HG02938 (cell line): ENCODE data around the gene KLK15.
"Not testable (repeated sequence)": the region's sequence is repeated elsewhere in the genome, so short reads cannot be mapped to it uniquely, and the experiment has no call there.

Experiments
- ATAC-seq: cut with Tn5 transposase; IDR thresholded peaks from one replicate; pipeline ENCODE4 v1.9.1; 2021; ENCODE audit warnings: mild to moderate bottlenecking, moderate library complexity; ENCODE audit not compliant: unreplicated experiment

KLK15 gene

DNA sequence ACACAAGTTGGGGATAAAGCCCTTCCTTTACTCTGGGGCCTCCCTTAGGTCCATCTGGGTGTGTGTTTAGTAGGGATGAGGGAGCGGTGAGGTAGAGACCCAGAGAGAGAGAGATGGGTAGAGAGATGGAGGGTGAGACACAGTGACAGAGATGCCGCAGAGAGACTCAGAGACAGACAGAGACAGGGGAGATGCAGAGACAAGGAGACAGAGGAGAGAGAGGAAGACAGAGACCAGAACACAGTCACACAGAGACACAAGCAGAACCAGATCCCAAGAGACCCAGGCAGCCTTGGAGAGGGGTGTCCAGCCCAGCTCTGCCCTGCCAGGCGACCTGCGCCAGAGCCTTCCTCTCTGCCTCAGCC lies 12.1 kb downstream of the KLK15 start:
- no peak for ATAC-seq

DNA sequence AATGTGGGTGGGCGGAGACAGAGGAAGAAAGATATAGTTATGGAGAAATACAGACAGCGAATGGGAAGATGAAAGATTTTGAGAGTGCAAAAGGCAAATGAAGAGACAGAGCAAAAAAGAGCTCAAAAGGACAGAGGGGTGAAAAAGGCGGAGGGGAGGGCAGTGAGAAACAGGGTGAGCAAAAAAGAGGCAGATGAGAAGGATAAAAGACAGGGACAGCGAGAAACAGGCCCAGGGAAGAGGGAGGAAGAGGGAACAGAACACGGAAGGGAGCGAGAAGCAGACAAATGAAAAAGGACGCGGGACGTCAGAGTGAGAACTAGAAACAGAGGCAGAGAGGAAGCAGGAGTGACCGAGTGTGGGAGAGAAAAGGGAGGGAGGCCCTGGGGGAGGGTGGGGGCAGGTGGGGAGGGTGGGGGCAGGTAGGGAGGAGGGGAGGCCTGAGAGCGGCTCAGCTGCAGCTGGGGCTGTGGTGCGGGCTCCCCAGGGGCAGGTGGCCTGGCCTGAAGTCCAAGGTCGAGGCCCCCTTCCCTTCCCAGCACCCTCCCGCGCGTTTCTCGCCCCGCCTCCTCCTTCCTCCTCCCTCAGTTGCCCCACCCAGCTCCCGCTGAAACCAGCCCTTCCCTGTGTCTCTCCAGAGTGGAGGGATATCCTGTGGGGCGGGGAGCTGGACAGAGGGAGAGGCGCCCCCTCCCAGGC lies 12.7 kb downstream of the KLK15 start:
- no peak for ATAC-seq

DNA sequence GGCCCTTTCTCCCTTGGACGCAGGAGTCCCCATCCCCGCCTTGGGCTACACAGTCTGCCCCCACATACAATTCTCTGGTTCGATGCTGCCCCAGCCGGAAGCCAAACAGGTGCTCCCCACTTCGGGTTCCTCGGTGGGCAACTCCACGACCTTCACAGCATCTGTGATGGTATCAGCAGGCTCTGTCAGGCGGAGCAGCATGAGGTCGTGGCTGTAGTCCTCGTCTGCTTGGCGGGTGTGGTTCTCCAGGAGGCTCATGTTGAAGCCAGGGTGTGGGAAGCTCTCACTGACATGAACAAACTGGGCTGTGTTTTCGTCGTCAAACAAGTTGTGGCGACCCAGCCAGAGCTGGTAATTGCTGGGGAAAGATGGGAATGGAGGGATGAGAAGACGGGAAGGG lies 13.3 kb downstream of the KLK15 start:
- ATAC-seq, result no peak

DNA sequence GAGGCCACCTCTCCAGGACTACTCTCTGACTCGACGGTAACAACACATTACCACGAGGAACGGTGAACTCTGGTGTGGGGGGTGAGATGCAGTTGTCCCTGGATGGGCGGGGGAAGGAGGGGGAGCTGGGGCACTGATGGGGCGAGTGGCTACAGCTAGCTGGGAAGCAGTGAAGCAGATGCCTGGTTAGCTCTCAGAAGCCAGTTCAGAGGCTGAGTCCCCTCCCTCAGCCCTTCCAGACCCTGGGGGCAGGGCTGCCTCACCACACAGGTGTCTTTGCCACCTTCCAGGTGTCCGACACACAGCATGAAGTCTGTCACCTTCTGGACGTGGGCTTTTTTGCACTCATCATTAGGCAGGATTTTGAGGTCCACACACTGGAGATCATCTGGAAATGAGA lies 13.7 kb downstream of the KLK15 start:
- ATAC-seq, result no peak

DNA sequence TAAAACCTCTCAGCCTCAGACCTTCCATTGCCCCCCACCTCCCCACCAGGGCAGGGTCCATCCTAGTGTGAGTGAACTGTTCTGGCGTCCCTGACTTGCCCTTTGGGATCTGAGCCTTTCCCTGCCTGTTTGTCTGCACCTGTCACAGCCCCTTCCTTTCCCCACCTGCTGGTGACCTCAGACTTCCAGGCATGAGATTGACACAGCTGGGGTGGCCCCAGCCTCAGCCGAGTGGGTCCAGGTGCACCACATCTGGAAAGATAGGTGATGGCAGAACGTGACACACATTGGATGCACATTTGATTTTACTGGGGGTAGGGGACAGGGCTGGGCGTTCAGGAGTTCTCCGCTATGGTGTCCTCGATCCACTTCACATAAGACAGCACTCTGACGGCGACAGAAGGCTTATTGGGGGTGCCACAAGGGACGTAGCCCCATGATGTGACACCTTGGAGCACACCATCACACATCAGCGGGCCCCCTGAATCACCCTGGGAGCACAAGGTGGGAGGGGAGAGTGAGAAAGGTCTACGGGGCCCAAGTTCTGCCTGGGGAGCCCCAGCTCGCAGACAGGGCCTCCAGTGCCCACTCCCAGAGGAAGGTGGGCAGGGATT lies 14.4 kb downstream of the KLK15 start:
- no peak for ATAC-seq

DNA sequence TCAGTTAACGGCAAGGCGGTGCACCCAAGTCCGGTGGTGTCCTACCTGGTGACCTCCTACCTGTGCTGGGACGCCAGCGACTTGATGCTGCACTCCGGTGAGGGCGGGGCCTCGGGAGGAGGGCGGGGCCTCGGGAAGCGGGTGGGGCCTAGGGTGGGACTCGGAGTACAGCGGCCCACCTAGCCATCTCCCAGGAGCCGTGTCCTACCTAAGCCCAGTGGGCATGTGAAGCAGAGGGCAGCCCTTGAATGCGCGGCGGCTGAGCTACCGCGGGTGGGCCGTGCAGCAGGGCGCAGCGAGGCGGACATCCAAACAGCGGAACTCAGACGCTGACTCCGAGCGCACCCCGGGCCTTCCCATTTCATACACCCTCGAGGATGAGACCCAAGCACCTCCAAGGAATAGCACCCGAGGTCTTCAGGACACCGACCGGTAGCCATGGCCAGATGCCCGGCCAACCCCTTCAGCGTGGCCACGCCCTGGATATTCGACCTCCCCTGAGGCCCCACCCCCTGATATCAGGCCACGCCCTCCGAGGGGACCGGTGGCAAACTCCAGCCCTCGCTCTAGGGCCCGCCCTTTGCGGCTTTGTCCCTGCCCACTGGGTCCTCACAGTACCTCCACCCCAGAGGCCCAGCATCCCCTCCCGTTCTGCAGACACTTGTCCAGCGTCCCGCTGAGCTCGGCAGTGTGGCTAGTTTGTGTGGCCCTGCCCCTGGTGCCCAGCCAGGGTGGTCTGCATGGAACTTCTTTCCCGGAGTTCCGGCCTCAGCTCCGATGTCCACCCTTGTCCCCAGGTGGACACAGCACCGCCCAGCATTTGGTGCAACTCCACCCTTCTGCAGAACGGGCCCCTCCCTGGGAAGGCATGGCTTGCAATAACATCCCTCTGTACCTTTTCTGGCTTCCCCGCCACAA lies 15.2 kb downstream of the KLK15 start:
- peak; percentile 47 for ATAC-seq

DNA sequence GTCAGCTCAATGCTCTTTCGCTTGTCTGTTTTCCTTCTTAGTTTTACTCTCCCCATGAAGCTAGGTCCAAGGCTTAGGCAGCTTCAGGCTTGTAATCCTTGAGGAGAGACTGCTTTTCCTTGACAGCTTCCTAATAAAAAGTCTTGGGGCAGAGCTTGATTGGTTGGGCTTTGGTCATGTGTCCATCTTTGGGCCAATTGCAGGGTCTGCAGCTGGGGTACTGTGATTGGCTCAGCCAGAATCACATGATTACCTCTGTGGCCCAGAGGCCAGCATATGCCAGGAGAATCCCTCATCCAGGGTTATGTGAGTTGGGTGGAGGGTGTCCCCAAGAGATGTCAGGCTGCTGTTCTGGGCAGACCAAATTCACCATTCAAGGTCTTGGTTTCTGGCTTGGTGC lies 17.9 kb downstream of the KLK15 start:
- no peak for ATAC-seq

DNA sequence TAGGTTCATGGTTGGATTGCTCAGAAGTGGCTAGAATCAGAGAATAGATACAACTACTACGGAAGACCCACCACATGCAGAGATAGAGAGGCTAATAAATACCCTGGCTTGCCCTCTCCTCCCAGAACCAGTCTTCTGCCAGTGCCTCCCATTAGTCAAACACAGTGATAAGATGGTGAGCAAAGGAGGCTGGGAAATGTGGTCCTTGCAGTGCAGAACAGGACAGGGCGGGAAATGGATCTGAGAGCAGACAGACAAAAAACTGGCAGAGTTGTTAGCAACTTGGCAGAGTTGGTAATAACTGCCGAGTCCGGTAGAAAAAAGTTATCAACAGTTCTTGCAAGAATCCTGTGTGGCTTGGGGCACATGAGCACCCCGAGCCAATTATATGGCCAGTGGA lies 18.5 kb downstream of the KLK15 start:
- ATAC-seq, result no peak

DNA sequence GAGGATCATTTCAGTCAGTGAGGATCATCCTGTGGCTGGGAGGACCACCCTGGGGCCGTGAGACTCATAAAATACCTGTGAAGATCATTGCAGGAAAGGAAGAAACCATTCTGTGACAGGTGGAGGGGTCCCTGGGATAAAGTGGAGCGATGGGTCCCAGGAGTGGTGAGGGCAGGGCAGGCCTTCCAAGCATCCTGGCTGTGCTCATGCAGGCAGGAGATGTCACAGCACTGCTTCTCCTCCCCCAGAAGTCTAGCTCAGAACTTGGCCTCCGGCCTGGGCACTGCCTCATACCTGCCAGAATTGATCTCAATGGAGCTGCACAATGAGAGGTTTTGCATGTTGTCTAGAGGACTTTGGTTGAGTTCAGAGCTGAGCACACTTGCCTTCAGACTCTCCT lies 20.9 kb downstream of the KLK15 start:
- ATAC-seq, result no peak

DNA sequence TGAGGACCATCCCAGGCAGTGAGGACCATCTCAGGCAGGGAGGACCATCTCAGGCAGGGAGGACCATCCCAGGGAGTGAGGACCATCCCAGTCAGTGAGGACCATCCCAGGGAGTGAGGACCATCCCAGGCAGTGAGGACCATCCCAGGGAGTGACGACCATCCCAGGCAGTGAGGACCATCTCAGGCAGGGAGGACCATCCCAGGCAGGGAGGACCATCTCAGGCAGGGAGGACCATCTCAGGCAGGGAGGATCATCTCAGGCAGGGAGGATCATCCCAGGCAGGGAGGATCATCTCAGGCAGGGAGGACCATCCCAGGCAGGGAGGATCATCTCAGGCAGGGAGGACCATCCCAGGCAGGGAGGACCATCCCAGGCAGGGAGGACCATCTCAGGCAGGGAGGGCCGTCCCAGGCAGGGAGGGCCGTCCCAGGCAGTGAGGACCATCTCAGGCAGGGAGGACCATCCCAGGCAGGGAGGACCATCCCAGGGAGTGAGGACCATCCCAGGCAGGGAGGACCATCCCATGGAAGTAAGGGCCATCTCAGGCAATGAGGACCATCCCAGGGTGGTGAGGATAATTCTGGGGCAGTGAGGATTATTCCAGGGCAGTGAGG lies 21.6 kb downstream of the KLK15 start:
- ATAC-seq, result not testable (repeated sequence)

DNA sequence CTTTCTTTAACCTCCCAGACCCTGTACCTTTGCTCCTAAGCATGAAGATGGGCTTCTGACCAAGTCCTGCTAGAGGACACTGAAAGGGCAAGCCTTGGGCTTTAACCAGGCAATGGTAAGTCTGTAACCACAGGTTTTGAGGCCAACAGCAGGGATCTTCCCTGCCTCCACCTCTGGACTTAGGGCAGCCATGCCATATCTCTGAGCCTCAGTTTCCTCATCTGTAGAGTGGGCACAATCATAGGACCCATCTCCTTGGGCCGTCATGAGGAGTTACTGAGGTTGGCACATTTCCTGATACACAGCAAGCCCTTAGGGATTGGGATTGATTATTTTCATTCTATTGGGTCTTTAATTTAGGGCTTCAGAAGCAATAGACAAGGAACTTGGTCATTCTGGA lies 24.5 kb downstream of the KLK15 start:
- no peak for ATAC-seq

DNA sequence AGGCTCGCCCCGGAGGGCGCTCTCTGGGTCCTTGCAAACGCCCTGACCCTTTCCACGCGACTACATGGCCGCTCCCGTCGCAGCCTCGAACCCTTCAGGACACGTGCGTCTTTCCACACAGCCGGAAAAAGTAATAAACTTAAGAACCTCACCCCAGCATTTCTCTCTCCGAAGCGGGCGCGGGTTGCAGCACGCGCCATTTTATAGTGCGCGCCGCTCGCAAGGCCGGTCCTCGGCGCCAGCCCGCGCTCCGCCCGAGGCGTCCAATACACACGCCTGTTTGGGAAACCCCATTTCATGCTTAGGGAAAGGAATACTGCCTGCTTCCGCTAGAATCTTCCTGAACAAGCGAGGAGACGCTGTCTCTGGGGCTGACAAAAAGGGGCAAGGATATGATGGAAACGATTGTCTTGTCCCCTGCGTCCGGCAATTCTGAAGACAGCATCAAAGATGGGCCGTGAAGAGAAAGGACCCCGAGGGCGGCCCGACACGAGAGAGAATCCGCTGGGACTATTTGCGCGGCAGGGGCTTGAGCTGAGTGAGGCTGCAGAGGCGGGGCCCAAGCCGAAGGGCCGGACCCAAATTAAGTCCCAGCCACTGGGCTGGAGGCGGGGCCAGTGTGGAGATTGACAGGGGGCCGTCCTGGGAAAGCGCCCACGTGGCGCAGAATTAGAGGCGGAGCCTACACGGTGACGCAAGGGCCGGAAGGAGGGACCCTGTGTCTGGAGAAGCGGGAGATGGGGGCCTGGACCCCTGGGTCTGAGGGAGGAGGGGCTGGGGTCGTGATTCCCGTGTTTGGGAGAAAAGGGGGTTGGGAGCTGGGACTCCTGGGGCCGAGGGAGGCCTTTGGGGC lies 28.7 kb downstream of the KLK15 start:
- peak; percentile 85 for ATAC-seq

DNA sequence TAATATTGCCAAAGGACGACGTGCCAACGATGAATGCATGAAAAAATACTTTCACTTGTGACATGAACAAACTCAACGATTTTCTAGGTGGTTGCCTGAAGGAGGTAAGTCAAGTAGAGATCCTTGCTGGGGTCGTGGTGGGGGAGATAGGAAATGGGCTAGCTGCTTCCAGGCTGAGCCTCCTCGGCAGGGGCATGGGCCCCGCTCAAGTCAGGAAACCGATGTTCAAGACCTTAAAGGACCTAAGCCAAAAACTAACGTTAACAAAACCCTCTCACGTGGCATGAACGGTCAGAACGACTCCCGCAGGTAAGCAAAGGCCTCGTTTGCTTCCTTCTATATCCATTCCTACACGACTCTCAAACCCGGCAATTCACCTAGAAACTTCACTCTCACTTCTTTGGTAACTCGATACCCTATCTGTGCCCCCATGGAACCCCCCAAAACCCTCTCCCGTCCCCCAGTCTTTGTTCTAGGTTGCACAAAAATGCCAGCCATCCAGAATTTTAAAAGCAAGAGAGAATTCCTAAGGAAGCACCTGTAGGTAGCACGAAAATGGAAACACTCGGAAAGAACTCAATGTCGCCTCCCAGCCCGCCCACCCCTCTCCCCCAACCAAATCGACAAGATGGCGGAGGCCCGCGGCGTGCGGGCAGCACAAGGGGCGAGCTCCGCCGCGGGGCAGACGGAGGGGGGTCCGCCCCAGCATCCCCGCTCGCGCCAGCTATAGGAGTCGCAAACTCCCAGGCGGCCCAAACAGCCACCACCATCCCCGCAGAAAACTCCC lies 29.5 kb downstream of the KLK15 start:
- ATAC-seq, result peak; percentile 11

DNA sequence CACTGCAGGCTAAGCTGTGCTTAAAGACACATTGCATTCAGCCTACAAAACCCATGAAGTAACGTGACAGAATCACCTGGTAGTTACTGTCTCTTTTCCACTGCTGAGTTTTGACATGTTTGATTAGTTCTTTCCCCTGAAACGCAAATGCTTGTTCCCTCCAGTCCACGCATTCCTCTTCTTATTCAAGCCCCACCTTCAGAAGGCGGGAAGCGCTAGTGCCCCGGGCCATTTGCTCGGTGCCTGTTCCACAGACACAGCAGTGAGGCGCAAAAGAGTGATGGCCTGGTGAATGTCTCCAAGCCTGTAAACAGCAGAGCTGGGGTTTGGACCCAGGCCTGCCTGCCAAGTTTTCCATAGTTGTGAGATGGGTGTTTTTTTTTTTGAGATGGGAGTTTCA lies 32.3 kb downstream of the KLK15 start:
- no peak for ATAC-seq

DNA sequence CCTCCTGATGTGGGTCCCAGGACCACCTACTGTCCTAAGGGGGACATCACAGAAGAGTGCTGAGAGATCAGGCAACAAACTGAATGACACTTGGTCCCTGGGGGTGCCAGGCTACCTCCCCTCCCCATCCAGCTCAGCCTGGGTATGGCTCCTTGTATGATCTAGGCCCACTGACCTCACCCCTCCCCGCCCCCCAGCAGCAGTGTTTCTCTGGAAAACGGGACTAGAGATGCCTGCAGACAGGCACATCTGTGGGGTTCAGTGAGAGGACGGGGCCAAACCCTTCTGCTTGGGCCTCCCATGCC lies 33.9 kb downstream of the KLK15 start:
- ATAC-seq, result no peak

DNA sequence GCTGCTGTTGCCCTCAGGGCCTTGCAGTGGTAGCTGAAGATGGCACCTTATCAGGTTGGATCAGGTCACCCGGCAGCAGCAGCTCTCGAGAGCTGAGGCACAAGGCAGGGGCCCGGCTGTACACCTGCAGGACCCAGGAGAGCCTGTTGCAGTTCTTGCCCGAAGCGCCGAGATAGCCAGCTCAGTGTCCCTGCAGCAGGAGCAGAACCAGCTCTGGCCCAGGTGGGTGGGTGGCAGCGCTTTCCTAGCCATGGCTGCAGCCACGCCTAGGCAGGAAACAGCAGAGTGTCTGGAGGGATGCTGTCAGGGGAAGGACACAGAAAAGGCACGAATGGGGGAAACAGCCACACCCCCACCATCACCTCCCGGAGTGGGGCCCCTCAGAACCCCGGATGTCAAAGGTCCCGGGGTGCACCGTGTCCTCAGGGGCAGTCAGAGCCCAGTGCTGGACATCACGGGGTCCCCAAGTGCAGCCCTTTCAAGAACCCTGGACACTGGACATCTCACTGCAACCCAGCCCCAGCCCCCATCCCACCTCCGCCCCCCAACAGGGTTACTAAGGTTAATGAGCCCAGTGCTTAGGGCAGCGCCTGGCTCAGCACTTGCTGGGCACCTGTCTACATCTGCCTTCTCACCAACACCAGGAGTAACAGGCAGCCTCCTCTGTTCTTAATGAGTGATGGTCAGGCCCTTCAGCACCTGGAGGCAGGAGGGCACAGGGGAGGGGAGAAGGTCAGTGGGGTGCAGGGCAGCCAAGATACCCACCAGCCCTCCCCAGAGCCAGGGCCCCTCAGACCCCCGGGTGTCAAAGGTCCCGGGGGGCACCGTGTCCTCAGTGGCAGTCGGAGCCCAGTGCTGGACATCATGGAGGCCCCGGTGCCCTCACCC lies 34.5 kb downstream of the KLK15 start:
- ATAC-seq, result no peak

DNA sequence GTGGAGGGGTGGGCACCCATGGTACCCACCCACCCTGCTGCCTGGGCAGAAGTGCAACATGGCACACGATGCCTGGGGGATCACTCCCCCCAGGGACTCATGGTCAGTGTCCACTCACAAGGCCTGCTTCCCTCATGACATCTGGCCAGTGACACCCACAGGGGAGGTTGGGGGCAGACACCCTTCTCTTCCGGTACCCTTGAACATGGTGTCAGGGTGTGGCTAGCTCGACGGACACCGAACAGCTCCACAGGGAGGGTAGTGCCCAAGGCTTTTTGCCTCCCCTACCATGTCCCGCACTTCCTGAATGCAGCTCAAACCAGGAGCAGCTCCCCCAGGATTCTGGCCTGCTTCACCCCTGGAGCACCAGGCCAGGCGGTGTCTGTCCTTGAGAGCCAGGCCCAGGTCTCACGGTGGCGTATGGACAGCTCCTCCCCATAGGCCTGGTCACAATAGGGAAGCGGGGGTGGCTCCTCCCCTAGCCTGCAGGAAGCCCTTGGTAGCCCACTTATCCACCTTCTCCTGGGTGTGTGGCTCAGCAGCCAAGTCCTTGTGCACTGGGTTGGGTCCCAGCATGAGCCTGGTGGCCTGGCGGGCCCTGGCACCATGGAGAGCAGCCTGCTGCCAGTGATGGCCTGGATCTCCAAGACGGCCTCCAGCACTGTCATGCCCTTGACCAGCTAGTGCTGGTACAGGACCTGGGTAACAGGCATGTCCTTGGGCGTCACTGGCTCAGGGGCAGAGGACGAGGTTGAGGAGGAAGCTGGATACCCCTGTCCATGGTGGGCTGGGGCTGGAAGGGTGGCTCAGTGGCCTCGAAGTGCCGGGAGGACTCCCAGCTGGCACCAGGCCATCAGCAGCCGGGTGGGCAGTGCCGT lies 35.4 kb downstream of the KLK15 start:
- no peak for ATAC-seq

DNA sequence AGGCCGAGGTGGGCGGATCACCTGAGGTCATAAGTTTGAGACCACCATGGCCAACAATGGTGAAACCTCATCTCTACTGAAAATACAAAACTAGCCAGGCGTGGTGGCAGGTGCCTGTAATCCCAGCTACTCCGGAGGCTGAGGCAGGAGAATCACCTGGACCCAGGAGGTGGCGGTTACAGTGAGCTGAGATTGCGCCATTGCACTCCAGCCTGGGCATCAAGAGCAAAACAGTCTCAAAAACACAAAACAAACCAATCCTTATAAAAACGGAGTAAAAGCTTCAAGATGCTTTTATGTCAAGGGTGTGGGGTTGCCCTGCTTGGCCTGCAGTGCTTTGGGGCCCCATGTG lies 36.0 kb downstream of the KLK15 start:
- no peak for ATAC-seq
